Choroid plexus epithelial cell (primary cell): ENCODE data around the gene TMEM53.
A peak's percentile ranks its signal among the peaks of the same experiment; 100 is the strongest.

ENCODE experiments used
- DNase-seq: peaks from one replicate; pipeline ENCODE4 v3.0.0-alpha.2; 2010; ENCODE audit warnings: low read depth
- H3K4me3 ChIP-seq: 2 replicates; pipeline ENCODE4 v1.5.1; 2011; ENCODE audit warnings: low read depth, mild to moderate bottlenecking, control low read depth, low read length, moderate library complexity
- CTCF ChIP-seq: conservative IDR thresholded peaks from 2 replicates; pipeline ENCODE4 v1.5.1; 2011; ENCODE audit warnings: low read depth, mild to moderate bottlenecking, control low read depth, inconsistent platforms, low read length, moderate library complexity

The TMEM53 gene

GRCh38 chr1:44636688-44637598, 37.3 kb downstream of the TMEM53 start:
- no peak for TF ChIP-seq CTCF
- no peak overlapping the region for H3K4me3 ChIP-seq
- no peak for DNase-seq

- TF ChIP-seq CTCF: no peak
- DNase-seq: no peak
- H3K4me3 ChIP-seq: no peak overlapping the region
Measured at GRCh38 chr1:44636083-44636687, 38.1 kb downstream of the TMEM53 start.

GRCh38 chr1:44635439-44635838, 38.8 kb downstream of the TMEM53 start:
- H3K4me3 ChIP-seq: no peak overlapping the region
- DNase-seq: no peak
- TF ChIP-seq CTCF: no peak

- no peak for TF ChIP-seq CTCF
- DNase-seq: no peak
- H3K4me3 ChIP-seq: no peak overlapping the region
Measured at GRCh38 chr1:44634606-44635189, 39.6 kb downstream of the TMEM53 start.

GRCh38 chr1:44632598-44632997, 41.7 kb downstream of the TMEM53 start:
- no peak for TF ChIP-seq CTCF
- DNase-seq: peak; percentile 47
- H3K4me3 ChIP-seq: peak overlapping the region; percentile 72

GRCh38 chr1:44631647-44632539, 42.4 kb downstream of the TMEM53 start:
- no peak for TF ChIP-seq CTCF
- H3K4me3 ChIP-seq: peak overlapping the region; percentile 72
- peak; percentile 92 for DNase-seq
